ENCODE measurements around the gene P2RX4.

Gene P2RX4

GRCh38 chr12:121184984-121185889, 24.7 kb upstream of the P2RX4 start:
- Histone ChIP-seq H3K27ac (ENCODE audit: low read depth, low read length) (no peak overlapping the region), H3K4me3 (ENCODE audit: low read length) (no peak overlapping the region), H3K9me3 (ENCODE audit: control insufficient read depth, insufficient read depth, low read length) (no peaks in the 10 kb centered on the region), H3K36me3 (ENCODE audit: control insufficient read depth, low read length) (no peaks in the 10 kb centered on the region), H3K27me3 (ENCODE audit: control insufficient read depth, low read length) (no peaks in the 10 kb centered on the region), H3K4me2 (ENCODE audit: low read length) (peak overlapping the region; percentile 32), H3K4me1 (ENCODE audit: control insufficient read depth, low read length) (peaks cover 23% of the 10 kb centered on the region), H3F3A (ENCODE audit: control insufficient read depth, insufficient read depth) (no peaks in the 10 kb centered on the region), H3K9me2 (replicated peaks; ENCODE audit: control insufficient read depth, low read length) (no peaks in the 10 kb centered on the region), H3K79me2 (ENCODE audit: control insufficient read depth, low read length) (no peaks in the 10 kb centered on the region), H4K20me1 (ENCODE audit: control insufficient read depth, insufficient read depth, low read depth, low read length) (no peaks in the 10 kb centered on the region)
- TF ChIP-seq CTCF (IDR thresholded peaks at IDR 0.05; ENCODE audit: low read depth, low read length, poor library complexity, severe bottlenecking), result no peak
- TF ChIP-seq EZH2phosphoT487 (IDR thresholded peaks at IDR 0.05; ENCODE audit: borderline replicate concordance, low read length), result no peak

GRCh38 chr12:121186826-121187225, 23.1 kb upstream of the P2RX4 start:
- H4K20me1 ChIP-seq (ENCODE audit: control insufficient read depth, insufficient read depth, low read depth, low read length), result no peaks in the 10 kb centered on the region
- H3K36me3 ChIP-seq (ENCODE audit: control insufficient read depth, low read length), result no peaks in the 10 kb centered on the region
- no peak overlapping the region for H3K4me3 ChIP-seq (ENCODE audit: low read length)
- H3F3A ChIP-seq (ENCODE audit: control insufficient read depth, insufficient read depth), result no peaks in the 10 kb centered on the region
- H3K4me1 ChIP-seq (ENCODE audit: control insufficient read depth, low read length), result peaks cover 21% of the 10 kb centered on the region
- H3K79me2 ChIP-seq (ENCODE audit: control insufficient read depth, low read length), result no peaks in the 10 kb centered on the region
- H3K4me2 ChIP-seq (ENCODE audit: low read length), result no peak overlapping the region
- no peak for TF ChIP-seq CTCF (IDR thresholded peaks at IDR 0.05; ENCODE audit: low read depth, low read length, poor library complexity, severe bottlenecking)
- TF ChIP-seq EZH2phosphoT487 (IDR thresholded peaks at IDR 0.05; ENCODE audit: borderline replicate concordance, low read length), result no peak
- H3K9me2 ChIP-seq (replicated peaks; ENCODE audit: control insufficient read depth, low read length), result no peaks in the 10 kb centered on the region
- no peak overlapping the region for H3K27ac ChIP-seq (ENCODE audit: low read depth, low read length)
- no peaks in the 10 kb centered on the region for H3K27me3 ChIP-seq (ENCODE audit: control insufficient read depth, low read length)
- H3K9me3 ChIP-seq (ENCODE audit: control insufficient read depth, insufficient read depth, low read length), result no peaks in the 10 kb centered on the region

GRCh38 chr12:121187501-121187900, 22.4 kb upstream of the P2RX4 start:
- no peak overlapping the region for H3K4me2 ChIP-seq (ENCODE audit: low read length)
- no peaks in the 10 kb centered on the region for H3K27me3 ChIP-seq (ENCODE audit: control insufficient read depth, low read length)
- H4K20me1 ChIP-seq (ENCODE audit: control insufficient read depth, insufficient read depth, low read depth, low read length), result no peaks in the 10 kb centered on the region
- H3K36me3 ChIP-seq (ENCODE audit: control insufficient read depth, low read length), result no peaks in the 10 kb centered on the region
- no peak overlapping the region for H3K27ac ChIP-seq (ENCODE audit: low read depth, low read length)
- H3K9me3 ChIP-seq (ENCODE audit: control insufficient read depth, insufficient read depth, low read length), result no peaks in the 10 kb centered on the region
- H3F3A ChIP-seq (ENCODE audit: control insufficient read depth, insufficient read depth), result no peaks in the 10 kb centered on the region
- H3K79me2 ChIP-seq (ENCODE audit: control insufficient read depth, low read length), result no peaks in the 10 kb centered on the region
- peaks cover 14% of the 10 kb centered on the region for H3K4me1 ChIP-seq (ENCODE audit: control insufficient read depth, low read length)
- no peak for TF ChIP-seq EZH2phosphoT487 (IDR thresholded peaks at IDR 0.05; ENCODE audit: borderline replicate concordance, low read length)
- no peak for TF ChIP-seq CTCF (IDR thresholded peaks at IDR 0.05; ENCODE audit: low read depth, low read length, poor library complexity, severe bottlenecking)
- H3K4me3 ChIP-seq (ENCODE audit: low read length), result no peak overlapping the region
- H3K9me2 ChIP-seq (replicated peaks; ENCODE audit: control insufficient read depth, low read length), result no peaks in the 10 kb centered on the region
